Retinal pigment epithelial cell (primary cell): ENCODE data around the gene LCE2C.
"Not testable (repeated sequence)": the region's sequence is repeated elsewhere in the genome, so short reads cannot be mapped to it uniquely, and the experiment has no call there.

Experiments used
- DNase-seq: peaks from one replicate; pipeline ENCODE4 v3.0.0-alpha.2; 2010; ENCODE audit warnings: low read depth
- H3K4me3 ChIP-seq: 2 replicates; pipeline ENCODE4 v1.5.1; 2011; ENCODE audit warnings: mild to moderate bottlenecking, low read length, control low read depth, moderate library complexity
- TF ChIP-seq, protein P1 (sequence below): conservative IDR thresholded peaks from 2 replicates; pipeline ENCODE4 v1.5.1; 2011; ENCODE audit warnings: low read depth, low read length, control low read depth, inconsistent platforms

LCE2C gene

DNA sequence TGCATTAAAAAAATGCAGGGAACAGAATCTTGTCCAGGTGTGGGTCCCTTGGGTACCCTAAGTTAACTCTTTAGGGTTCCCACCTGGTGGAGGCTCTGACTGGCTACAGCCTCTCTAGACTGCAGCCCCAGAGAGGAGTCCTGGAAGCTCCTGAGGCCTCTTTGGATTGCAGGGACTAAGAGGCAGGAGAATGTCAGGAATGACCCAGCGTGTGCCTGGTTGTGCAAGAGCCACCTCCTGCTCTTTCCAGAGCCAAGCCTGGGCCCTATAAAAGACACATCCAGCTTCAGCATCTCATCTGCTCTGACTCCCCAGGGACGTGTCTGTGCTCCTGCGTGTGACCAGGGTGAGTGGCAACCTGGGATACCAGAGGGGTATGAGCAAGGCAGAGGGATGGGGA is at the start of gene LCE2C:
Gene LCE2C, plus strand, starts transcription at position 297 of the 400 bp plus-strand sequence. CDS start 737 bp downstream, outside the sequence.
- DNase-seq = not testable (repeated sequence)

DNA sequence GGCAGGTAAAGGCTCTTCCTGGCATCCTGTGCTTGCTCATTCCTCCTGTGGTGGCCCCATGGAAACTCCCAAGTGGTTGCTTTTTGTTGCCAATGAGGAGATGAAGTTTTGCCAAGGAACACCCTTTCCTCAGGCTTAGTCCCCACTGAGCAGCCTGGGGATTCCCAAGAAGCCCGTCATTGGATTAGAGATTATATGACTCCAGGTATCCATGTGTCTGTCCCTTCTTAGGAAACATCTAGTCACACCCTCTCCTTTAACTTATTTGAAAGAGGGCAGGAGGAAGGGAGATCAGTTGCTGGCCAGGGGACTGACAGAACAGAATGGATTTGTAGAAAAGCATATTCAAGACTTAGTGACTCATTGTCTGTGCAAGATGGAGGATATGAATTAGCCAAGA is 48.3 kb upstream of the LCE2C start:
- TF ChIP-seq, protein P1, sequence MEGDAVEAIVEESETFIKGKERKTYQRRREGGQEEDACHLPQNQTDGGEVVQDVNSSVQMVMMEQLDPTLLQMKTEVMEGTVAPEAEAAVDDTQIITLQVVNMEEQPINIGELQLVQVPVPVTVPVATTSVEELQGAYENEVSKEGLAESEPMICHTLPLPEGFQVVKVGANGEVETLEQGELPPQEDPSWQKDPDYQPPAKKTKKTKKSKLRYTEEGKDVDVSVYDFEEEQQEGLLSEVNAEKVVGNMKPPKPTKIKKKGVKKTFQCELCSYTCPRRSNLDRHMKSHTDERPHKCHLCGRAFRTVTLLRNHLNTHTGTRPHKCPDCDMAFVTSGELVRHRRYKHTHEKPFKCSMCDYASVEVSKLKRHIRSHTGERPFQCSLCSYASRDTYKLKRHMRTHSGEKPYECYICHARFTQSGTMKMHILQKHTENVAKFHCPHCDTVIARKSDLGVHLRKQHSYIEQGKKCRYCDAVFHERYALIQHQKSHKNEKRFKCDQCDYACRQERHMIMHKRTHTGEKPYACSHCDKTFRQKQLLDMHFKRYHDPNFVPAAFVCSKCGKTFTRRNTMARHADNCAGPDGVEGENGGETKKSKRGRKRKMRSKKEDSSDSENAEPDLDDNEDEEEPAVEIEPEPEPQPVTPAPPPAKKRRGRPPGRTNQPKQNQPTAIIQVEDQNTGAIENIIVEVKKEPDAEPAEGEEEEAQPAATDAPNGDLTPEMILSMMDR = no peak
- H3K4me3 ChIP-seq = no peak overlapping the region

More for the DNA sequence above, at the start of gene LCE2C:
- not testable (repeated sequence) for H3K4me3 ChIP-seq

DNA sequence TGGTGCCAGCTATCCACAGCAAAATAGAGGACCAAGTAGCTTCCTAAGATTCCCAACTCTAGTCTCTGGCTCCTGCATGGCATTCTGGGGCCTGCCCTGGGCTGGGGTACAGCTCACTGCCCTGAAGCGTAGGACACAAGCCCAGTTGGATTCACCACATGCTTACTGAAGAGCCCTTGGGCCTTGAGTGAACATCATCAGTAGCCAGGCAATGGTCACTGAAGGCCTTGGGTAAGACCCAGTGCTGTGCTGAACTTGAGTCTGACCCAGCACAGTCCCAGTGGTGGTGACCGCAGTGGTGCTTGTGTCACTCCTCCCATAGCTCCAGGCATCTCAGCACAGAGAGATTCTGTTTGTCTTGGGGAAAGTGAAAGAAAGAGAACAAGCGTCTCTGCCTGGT is 44.5 kb upstream of the LCE2C start:
- DNase-seq = no peak
- H3K4me3 ChIP-seq = no peak overlapping the region
- TF ChIP-seq, protein P1 = no peak

More for the DNA sequence above, 48.3 kb upstream of the LCE2C start:
- no peak for DNase-seq

- no peak overlapping the region for H3K4me3 ChIP-seq
- no peak for DNase-seq
- TF ChIP-seq, protein P1 = no peak
Observed at GRCh38 chr1:152640351-152640750, 34.7 kb upstream of the LCE2C start.

GRCh38 chr1:152643945-152644344 is 31.1 kb upstream of the LCE2C start:
- H3K4me3 ChIP-seq = no peak overlapping the region
- TF ChIP-seq, protein P1 = no peak
- no peak for DNase-seq

DNA sequence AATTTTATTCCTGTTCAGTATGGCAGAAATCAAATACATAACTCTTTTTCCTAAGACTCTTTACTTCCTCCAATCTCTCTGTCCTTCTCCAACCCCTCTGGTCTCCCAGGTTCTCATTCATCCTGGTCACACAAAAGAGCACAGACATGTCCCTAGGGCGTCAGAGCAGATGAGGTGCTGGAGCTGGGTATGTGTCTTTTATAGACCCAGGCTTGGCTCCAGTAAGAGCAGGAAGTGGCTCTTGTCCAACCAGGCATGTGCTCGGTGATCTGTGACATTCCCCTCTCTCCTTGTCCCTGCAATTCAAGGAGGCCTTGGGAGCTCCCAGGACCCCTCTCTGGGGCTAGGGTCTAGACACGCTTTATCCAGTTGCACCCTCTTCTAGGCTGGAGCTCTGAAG is 29.9 kb upstream of the LCE2C start:
- DNase-seq = no peak
- TF ChIP-seq, protein P1 = no peak
- no peak overlapping the region for H3K4me3 ChIP-seq

DNA sequence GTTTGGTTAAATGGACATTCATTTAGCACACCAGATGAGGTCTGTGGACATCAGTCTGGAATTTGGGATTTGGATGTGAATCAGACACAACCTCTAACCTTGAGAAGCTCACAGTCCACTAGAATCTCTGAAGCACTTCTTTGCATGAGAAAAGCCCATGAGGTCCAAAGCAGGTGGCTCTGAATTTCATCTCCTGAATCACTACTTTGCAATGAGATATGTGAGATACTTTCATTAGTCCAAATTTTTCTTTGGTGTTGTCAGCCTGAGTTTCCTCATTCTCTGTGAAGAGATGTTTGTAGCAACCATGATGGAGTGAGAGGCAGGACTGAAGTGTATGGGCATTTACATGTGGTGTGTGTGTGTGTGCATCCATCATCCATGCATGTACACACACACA is 28.4 kb upstream of the LCE2C start:
- H3K4me3 ChIP-seq = no peak overlapping the region
- no peak for DNase-seq
- TF ChIP-seq, protein P1 = no peak

- no peak for DNase-seq
Observed at GRCh38 chr1:152654110-152654509, 21.0 kb upstream of the LCE2C start.

More at GRCh38 chr1:152654110-152654509, 21.0 kb upstream of the LCE2C start:
- TF ChIP-seq, protein P1 = peak; percentile 79
- no peak overlapping the region for H3K4me3 ChIP-seq
